IPS-18c (cell line): ENCODE results near the gene ACP1.
"Not testable (repeated sequence)": the region's sequence is repeated elsewhere in the genome, so short reads cannot be mapped to it uniquely, and the experiment has no call there.

ENCODE experiments used
- H3K4me3 ChIP-seq: 2 replicates; pipeline ENCODE4 v1.7.0; 2013; ENCODE audit warnings: low read depth, mild to moderate bottlenecking, low read length, moderate library complexity; ENCODE audit not compliant: insufficient read depth
- H3K9me3 ChIP-seq: one replicate; pipeline ENCODE4 v1.6.1; 2013; ENCODE audit warnings: mild to moderate bottlenecking, low read length, moderate library complexity; ENCODE audit not compliant: control insufficient read depth, insufficient read depth

Gene ACP1

DNA sequence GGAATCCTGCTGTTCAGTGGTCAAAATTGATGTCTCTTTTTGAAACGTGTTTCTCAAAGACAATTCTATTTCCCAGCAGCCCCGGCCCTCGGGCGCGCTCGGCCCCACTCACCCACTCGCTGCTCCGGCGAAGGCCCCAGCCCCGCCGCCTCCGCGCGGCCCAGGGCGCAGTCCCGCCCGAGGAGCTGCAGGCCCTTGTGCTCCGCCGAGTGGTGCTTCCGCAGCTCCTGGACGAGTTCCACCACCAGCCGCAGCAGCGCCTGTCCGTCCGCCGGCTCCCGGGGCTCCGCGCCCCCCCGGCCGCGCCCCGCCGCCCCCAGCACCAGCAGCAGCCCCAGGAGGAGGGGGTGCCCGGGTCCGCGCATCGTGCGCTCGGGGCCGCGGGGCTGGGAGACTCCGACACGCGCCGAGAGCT, 22.7 kb downstream of the ACP1 start:
- H3K9me3 ChIP-seq: no peaks in the 10 kb centered on the region
- H3K4me3 ChIP-seq: peak overlapping the region; percentile 34

DNA sequence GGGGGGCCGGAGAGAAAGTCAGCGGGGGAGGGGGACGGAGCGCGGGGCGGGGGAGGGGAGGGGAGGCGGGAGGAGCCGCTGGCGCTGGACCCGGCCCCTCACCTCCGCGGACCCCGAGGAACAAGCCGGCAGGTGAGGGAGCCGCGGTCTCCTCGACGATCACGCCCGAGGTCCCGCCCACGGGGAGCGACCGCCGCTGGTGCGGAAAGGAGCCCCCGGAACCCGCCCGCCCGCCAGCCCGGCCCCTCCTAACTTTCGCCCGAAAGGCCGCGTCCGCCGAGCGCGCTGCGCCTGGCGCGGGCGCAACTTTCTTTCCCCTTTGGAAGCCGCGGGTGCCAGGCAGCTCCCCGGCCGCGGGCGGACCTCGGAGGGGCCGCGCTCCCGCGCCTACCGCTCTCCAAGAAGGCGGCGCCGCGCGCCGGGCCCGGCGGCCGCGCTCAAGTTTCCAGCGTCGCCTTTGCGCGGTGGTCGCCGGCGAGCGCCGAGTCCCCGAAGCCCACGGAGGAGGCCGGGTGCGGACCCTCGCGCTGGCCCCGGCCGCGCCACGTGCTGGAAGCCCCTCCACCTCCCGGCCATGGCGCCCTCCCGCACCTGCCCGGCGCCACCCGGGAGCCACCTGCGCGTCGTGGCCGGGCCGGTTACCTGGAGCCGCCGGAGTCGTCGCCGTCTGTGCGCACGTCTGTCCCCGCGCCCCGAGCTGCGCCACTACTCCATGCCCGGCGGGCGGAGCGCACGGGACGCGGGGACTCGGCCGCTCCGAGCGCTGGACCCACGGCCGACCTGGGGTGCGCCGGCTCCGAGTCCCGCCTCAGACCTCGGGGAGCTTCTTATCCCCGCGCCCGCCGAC, 23.4 kb downstream of the ACP1 start, which contains the start of gene ALKAL2:
ALKAL2 (minus strand) TSS at position 181 of the 847 bp plus-strand sequence. CDS start 256 bp downstream, outside the sequence.
- peak within 1 kb of the TSS; percentile 46 for H3K4me3 ChIP-seq
- no peaks in the 10 kb centered on the region for H3K9me3 ChIP-seq

DNA sequence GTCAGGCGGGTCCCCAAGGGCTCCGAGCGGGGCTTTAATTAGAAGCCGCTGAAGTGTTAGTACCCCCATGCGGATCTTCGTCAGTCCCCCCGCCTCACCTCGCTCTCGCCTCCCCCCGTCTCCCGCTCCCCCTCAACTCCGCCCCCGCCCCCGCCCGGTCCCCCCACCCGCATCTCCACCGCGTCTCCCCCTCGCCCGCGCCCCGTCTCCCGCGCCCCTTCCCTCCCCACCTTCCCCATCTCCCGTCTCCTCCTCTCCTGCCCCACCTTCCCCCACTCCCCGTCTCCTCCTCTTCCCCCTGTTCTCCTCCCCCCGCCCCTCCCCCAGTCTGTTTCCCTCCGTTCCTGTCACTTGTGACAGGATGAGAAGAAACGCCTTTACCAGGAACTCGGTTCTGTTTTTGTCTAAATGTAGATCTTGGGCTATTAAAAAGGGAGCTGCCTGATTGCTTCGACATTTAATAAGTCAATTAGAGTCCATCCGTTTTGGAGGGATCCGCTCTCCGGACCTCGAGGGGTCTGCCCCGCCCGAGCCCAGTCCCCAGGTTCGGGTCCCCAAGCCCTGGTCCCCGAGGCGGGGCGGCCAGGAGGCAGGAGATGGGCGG, 24.1 kb downstream of the ACP1 start:
- Histone ChIP-seq H3K4me3 (peak overlapping the region; percentile 60), H3K9me3 (no peaks in the 10 kb centered on the region)

DNA sequence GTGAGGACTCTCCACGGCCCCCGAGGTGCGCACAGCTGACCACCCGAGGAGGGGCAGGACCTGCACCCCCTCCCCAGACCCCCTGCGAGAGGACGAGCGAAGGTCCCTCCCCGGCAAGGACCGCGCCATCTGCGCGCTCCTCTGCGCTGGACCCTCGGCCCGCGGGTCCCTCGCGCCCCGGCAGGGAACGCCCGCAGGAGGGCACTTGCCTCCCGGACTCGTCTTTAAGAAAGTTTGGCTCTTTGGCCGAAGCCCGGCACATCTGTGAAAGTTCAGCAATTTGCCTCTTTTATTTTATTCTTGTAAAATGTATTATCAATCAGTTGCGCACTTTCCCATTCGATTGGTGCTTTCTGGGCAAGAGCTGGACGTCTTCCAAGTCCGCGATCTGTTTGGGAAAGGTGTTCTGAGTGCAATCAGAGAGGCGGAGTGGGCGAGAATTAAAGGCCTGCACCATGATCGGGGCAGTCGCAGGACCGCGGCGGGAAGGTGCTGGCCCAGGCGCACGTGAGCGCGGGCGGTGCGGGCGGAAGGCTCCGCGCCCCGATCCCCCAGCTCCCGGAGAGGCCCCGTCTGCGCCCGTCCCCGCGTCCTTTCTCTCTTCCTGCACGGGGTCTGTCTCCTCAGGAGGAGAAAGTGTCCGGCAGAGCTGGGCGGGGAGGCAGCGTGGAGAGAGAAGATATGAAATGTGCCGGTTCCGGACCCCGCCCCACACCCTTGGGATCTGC, 24.8 kb downstream of the ACP1 start:
- Histone ChIP-seq H3K4me3 (peak overlapping the region; percentile 60), H3K9me3 (peaks cover 3% of the 10 kb centered on the region)

DNA sequence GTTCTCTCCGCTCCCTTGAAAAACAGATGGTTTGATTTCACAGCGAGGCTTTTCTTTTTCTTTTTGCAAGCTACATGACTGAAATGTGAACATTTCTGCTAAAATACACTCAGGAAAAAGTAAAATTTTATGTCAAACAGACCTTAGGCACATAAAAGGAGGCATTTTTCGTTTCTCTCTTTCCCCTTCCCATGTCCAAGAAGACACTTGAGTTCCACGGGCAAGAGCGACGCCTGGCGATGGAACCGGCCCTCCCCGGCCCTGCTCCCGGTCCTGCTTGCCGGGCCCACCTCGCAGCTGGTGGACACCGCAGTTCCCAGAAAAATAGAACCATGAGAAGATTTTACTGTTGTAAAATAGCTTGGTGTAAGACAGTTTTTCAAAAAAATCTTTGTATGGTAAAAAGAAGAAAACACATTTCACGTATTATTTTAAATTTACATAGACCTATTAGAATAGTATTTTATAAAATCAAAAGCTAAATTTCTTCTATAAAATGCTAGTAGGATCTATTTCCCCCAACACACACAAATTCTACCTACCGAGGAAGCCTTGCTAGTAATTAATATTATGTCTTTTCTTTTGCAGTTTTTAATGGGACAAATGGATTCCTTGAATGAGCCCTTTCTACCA, 25.5 kb downstream of the ACP1 start:
- Histone ChIP-seq H3K4me3 (peak overlapping the region; percentile 60; the same call in 1 of the 2 replicates), H3K9me3 (peaks cover 3% of the 10 kb centered on the region)

DNA sequence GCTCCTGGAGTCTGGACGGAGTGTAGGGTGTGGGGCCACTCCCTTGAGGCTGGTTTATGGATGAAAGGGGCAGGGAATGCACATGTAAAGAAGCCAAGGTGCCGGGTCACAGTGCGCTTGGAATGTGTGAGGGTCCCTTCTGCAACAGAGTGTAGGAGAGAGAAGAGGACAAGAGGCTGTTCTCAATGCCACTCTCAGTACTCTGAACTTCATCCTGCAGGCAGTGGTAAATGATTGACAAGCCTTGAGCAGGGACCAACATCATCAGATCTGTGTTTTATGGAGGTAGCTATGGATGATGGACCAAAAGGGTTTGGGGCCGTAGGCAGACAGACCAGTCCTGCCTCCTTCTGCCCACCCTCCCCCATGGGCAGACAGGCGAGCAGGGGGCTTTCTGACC, 30.3 kb downstream of the ACP1 start:
- H3K9me3 ChIP-seq: peaks cover 3% of the 10 kb centered on the region
- no peak overlapping the region for H3K4me3 ChIP-seq

DNA sequence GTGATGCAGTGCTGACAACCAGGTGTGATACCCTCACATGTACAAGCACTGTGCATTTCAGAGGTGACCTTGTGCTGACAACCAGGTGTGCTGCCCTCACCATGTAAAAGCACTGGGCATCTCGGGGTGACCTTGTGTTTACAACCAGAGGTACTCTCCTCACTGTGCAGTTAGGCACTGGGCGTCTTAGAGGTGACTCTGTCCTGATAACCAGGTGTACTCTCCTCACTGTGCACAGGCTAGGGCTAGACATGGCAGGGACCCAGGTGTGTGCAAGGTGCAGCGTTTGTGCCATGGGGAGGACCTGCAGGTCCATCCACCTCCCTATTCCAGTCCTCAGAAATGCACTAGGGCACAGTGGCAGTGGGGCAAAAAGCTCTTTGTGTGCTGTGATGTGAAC, 31.6 kb downstream of the ACP1 start:
- peaks cover 3% of the 10 kb centered on the region for H3K9me3 ChIP-seq
- H3K4me3 ChIP-seq: no peak overlapping the region

DNA sequence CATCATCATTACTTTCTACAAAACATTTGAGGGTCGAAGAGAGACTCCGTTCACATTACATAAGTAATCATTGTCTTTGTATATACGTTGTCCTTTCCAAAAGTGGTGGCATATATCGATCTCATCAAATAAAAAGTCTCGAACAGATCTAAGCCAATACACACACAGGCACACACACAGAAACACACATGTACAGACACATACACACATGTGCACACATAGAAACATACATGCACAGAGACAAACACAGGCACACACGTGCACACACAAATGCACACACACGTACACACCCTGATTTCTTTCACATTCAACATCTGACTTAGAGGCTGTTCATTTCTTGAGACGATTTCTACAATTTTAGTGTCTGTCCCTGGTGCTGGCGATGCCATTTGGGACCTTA, 40.6 kb downstream of the ACP1 start:
- Histone ChIP-seq H3K9me3 (no peaks in the 10 kb centered on the region), H3K4me3 (no peak overlapping the region)

DNA sequence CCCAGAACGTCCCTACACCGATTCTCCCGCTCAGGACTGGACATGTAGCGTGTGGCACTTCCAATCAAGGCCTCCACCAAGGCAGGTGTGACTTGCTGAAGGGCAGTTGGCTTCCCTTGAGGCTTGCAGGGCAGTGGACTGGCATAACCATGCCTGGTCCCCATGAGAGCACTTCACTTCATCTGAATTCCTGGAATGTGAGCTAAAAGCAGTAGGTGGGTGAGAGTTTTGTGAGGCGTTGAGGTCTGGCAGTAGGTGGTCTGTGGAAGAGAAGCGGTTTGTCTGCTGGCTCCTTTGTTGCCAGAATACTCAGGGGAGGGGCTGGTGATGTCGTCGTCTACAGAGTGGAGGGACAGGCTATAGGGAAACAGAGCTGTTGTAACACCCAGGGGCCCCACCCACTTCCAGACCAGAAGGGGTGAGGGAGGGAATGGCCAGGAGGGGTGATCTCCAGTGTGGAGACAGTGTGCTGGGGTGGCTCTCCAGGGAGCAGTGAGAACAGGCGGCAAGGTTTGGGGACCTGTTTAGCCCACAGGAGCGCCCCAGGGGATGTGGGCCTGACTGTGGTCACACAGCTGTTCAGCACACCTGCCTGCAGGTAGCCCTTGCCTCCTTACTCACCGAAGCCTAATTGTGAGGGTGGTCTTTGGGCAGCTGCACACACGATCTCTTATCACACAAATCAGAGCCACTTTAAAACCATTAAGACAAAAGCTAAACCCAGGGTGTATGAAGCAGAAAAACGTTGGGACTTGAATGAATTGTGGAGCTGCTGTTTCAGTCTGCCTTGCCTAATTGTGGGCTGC, 44.6 kb downstream of the ACP1 start:
- no peak overlapping the region for H3K4me3 ChIP-seq
- H3K9me3 ChIP-seq: no peaks in the 10 kb centered on the region

DNA sequence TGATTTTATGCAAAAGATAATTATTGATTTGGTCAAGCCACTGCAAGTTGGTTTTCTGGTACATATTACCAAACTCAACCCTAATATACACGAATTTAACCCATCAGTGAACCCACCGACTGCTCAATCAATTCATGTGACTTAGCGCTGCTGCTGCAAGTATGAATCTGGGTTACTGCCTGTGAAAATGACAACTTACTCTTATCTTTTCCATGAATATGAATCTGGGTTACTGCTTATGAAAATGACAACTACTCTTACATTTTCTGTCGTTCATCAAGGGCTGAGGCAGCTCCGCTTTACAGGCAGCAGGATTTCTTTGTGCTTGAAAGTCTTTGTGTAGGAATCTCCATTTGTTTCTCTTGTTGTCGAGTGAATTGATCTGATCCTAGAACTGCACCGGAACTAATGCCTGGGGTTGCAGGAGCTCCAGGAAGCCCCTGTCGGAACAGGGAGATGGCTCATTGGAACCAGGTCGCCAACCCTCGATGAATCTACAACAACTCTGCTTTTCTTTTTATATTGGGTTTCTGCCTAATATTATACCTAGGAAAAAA, 45.3 kb downstream of the ACP1 start:
- Histone ChIP-seq H3K4me3 (no peak overlapping the region), H3K9me3 (no peaks in the 10 kb centered on the region)

DNA sequence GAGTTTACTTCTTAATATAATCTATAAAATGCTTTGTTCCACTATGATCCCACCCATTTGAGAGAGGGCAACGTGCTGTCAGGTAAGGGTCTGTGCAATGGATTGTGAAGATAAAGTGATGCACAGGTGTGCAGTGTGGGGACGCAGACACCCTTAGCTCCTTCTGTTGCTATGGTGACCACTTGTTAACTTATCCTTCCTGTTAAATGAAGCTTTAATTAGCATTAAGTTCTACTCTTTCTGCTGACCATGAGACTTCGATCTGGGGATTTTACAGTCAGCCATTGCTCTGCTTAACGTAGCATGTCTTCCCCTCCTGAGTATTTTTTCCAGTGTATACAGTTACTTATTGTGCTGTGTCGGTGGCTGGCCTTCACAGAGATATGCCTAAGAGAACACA, 46.2 kb downstream of the ACP1 start:
- H3K4me3 ChIP-seq: no peak overlapping the region
- H3K9me3 ChIP-seq: no peaks in the 10 kb centered on the region

DNA sequence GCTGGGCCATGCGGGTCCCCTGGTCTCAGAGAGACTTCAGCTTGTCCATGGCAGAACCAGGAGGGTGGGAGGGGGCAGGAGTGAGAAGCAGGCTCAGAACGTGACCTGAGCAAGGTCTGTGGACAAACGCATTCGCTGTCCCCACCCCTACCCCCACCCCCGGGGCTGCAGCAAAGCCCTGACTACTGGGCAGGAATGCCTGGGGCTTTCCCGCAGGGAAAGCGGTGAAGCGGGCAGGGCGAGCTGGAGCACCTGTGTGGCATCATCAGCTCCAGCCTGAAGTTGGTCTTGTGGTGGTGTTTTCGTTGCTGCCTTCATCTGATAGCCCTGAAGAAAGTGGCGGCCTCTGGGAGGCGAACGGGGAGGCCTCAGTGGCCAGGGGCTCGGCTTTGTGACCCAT, 49.2 kb downstream of the ACP1 start:
- no peaks in the 10 kb centered on the region for H3K9me3 ChIP-seq
- H3K4me3 ChIP-seq: no peak overlapping the region

DNA sequence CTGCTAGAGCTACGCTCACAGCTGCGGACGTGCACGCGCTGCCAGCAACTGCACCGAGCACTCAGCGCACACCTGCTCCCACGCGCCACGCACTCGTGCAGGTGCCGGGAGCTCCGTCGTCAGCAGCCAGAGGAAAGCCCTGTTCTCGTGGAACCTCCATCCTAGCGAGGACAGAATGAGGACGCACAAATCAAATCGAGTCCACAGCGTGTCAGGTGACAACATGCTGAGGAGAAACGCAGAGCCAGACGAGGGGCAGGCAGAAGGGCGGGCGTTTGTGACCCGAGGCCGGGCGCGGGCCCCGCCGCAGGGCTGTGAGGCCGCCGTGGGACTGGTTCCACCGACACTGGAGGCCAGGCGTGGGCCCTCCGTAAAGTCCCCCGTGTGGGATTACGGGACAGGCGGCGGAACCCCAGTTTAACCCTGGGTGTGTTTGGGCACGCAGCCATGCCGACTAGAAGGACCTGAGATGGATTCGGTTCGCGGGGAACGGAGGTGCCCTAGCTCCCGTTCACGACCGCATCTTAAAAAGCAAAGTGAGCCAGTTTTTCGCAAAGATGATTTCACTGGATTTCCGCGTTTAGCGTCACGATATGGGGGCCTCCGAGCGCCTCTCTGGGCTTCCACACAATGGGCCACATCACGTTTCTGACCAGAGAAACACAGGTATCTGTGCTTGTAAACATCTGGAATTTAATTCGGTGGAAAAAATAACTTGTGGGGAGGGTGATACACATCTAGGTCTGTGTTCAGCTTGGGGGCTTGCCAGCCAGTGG, 50.0 kb downstream of the ACP1 start:
- Histone ChIP-seq H3K4me3 (no peak overlapping the region), H3K9me3 (no peaks in the 10 kb centered on the region)

DNA sequence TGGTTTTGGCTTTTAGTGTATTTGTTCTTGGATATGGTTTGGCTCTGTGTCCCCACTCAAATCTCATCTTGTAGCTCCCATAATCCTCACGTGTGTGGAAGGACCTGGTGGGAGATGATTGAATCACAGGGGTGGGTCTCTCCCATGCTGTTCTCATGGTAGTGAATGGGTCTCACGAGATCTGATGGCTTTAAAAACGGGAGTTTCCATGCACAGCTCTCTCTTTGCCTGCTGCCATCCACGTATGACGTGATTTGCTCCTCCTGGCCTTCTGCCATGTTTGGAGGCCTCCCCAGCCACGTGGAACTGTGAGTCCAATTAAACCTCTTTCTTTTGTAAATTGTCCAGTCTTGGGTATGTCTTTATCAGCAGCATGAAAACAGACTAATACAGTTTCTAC, 51.2 kb downstream of the ACP1 start:
- H3K9me3 ChIP-seq, H3K4me3 ChIP-seq: not testable (repeated sequence)

DNA sequence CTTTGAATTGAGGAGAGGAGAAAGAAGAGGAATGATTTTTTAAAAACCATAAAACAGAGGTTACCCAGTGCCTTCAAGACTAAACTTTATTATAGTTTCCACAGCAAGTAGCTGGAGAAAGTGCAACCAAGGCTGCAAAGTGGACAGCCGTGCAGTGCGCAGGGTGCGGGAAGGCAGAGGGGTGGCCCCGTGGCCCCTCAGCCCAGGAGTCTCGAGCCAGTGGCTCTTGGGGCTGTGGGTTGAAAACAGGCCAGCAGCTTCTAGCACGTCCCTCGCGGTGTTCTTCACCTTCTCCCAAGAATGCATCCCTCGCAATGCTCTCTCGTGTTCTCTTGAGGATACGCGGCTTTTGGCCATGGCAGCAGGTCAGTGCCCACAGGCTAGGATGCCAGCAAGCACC, 51.6 kb downstream of the ACP1 start:
- Histone ChIP-seq H3K9me3 (no peaks in the 10 kb centered on the region), H3K4me3 (no peak overlapping the region)
